GM18517 (cell line): ENCODE results near the gene ATP10B.
A peak's percentile ranks its signal among the peaks of the same experiment; 100 is the strongest.

ENCODE experiments used
- ATAC-seq: cut with Tn5 transposase; IDR thresholded peaks from one replicate; pipeline ENCODE4 v1.9.1; 2021; ENCODE audit warnings: mild to moderate bottlenecking, moderate library complexity; ENCODE audit not compliant: unreplicated experiment

Gene ATP10B

GRCh38 chr5:160643616-160644240 is 208.3 kb downstream of the ATP10B start:
- ATAC-seq: no peak

GRCh38 chr5:160641405-160641804 is 210.6 kb downstream of the ATP10B start:
- peak; percentile 45 for ATAC-seq

GRCh38 chr5:160640406-160640805 is 211.6 kb downstream of the ATP10B start:
- no peak for ATAC-seq

- ATAC-seq: peak; percentile 53
Measured at GRCh38 chr5:160638161-160638742, 213.8 kb downstream of the ATP10B start.

GRCh38 chr5:160637357-160638090 is 214.5 kb downstream of the ATP10B start:
- ATAC-seq: peak; percentile 9

- no peak for ATAC-seq
Measured at GRCh38 chr5:160635663-160636062, 216.3 kb downstream of the ATP10B start.

- no peak for ATAC-seq
Measured at GRCh38 chr5:160635046-160635445, 217.0 kb downstream of the ATP10B start.

GRCh38 chr5:160629003-160629402 is 223.0 kb downstream of the ATP10B start:
- ATAC-seq: no peak

GRCh38 chr5:160628619-160628968 is 223.4 kb downstream of the ATP10B start:
- ATAC-seq: no peak

- no peak for ATAC-seq
Measured at GRCh38 chr5:160627921-160628618, 223.9 kb downstream of the ATP10B start.

- no peak for ATAC-seq
Measured at GRCh38 chr5:160626322-160626721, 225.7 kb downstream of the ATP10B start.

GRCh38 chr5:160621526-160621925 is 230.5 kb downstream of the ATP10B start:
- no peak for ATAC-seq

- ATAC-seq: no peak
Measured at GRCh38 chr5:160620401-160620800, 231.6 kb downstream of the ATP10B start.

- ATAC-seq: no peak
Measured at GRCh38 chr5:160619381-160619780, 232.6 kb downstream of the ATP10B start.

- no peak for ATAC-seq
Measured at GRCh38 chr5:160618286-160618685, 233.7 kb downstream of the ATP10B start.

GRCh38 chr5:160616712-160617497 is 235.1 kb downstream of the ATP10B start:
- no peak for ATAC-seq

GRCh38 chr5:160614136-160614535 is 237.9 kb downstream of the ATP10B start:
- ATAC-seq: no peak

- ATAC-seq: no peak
Measured at GRCh38 chr5:160605266-160605665, 246.7 kb downstream of the ATP10B start.

GRCh38 chr5:160604484-160604883 is 247.5 kb downstream of the ATP10B start:
- no peak for ATAC-seq

GRCh38 chr5:160602744-160603143 is 249.3 kb downstream of the ATP10B start:
- no peak for ATAC-seq

GRCh38 chr5:160601046-160601445 is 251.0 kb downstream of the ATP10B start:
- no peak for ATAC-seq
